Glomerular endothelial cell (primary cell): Measurements from ENCODE around the gene DCTN3. TPM values are rescaled to one million over a fixed set of nuclear protein-coding genes. Genes with fewer than 3 reads are reported as not detected.

Experiments used
- DNase-seq: peaks from one replicate; pipeline ENCODE4 v3.0.0-alpha.2; 2011; ENCODE audit warnings: low read depth, low spot score; ENCODE audit errors: extremely low read depth
- total RNA-seq: library from RNA; depleted of rRNA; stranded (reverse); fragments of >200 nt; gene quantifications from 2 replicates; pipeline ENCODE4 v1.2.3, GENCODE V29; 2015

The DCTN3 gene
- total RNA-seq, 1 donor from 2014 or later: 97.1 TPM

GRCh38 chr9:34624475-34625185, 4.3 kb upstream of the DCTN3 start:
- no peak for DNase-seq

DNA sequence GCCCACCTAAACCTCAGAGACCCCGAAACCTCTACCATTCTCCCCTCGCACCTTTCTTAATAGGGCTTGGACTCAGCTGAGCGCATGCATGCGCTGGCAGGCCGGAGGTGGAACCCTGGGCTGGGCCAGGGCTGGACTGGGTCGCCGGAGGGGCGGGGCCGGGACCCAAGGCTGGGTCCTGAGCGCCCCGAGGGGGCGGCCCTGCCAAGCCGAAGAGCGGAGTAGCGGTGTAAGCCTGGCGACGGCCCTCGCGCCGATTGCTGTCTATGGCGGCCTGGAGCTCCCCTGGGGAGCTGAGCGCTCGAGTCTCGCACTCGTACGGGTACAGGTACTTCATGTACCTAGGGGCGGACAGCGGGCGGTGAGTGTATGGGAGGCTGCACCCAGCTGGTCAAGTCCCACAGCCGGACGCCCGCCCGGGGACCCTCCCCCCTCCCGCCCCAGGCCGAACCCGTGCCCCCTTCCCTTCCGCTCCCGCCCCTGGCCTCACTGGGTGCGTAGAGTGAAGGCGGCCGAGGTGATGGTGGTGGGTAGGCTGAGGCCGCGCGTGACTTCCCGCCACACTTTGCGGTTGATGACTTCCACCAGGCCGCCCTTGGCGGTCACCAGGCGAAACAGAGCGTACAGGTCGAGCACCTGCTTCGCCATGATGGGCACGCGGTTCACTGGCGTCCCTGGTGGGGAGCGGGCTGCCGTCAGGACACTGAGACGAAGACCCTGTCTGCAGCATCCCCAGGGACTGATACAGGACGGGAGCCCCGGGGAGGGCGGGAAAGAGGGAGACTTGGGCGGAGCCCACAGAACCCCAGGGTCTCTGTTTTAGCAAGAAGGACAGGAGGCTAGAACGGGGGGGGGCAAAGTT, 3.3 kb upstream of the DCTN3 start:
- DNase-seq: no peak

DNA sequence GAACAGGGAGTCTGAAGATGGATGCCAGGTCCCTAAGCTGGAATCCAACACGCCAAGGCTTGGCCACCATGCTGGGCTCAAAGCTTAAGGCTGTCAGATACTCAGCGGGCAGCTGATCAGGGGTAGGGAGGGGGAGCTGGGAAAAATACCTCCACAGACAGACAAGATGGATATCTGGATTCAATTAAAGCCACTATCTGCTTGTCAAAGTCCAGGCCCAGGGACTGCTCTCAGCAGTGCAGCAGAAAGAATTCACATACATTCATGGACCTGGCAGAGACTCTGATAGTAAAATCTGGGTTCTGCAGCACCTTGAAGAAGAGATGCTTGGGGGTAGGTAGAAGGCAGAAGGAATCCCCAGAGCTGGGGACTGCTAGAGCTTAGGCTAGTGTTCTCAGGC, 5.2 kb downstream of the DCTN3 start:
- DNase-seq: no peak

GRCh38 chr9:34612788-34613390, 7.4 kb downstream of the DCTN3 start:
- DNase-seq: no peak

DNA sequence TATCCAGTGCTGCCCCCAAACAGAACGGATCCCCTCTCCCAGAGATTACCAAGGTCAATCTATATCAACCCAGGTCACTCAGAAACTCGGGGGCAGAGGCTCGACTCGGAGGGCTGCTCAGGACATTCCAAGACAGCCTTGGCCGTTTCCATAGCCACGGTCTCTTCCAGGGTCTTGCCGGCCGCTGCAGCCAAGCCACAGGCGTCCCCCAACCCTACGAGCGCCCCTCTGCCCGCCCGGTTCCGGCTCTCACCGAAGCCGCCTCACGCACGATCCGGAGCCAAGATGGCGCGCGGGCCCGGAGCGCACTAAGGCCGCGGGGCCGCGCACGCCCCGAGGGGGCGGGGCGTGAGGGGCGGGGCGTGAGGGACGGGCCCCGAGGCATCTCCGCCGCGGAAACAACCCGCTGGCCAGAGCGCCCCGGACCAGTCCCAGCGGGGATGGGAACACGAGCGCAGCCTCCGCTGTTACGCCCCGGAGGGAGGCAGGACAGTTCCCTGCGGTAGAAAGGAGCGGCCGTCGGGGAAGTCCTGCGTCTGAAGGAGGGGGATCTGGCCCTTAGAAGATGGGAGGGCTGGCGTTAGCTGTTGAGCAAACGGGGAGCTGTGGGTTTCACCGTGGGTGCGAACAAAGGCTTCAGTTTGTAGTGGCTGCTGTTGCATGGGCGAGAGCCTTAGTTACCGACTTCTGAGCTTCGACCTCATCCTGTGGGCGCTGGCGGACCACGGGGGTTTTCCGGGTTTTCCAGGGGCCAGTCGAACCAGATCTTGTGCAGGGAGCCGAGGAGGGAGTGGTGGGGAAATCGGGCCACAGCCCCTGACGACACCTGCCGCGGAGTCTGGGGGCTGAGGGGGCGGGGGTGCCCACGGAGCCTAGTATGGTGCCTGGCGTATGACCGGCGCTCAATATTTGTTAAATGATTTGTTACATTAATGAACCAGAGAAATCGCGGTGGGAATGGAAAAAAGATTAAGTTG, 8.2 kb downstream of the DCTN3 start, which contains the start of gene RPP25L:
Gene RPP25L (minus strand): TSS at position 287 of the 977 bp plus-strand sequence. CDS start 801 bp downstream, outside the sequence.
- no peak for DNase-seq

DNA sequence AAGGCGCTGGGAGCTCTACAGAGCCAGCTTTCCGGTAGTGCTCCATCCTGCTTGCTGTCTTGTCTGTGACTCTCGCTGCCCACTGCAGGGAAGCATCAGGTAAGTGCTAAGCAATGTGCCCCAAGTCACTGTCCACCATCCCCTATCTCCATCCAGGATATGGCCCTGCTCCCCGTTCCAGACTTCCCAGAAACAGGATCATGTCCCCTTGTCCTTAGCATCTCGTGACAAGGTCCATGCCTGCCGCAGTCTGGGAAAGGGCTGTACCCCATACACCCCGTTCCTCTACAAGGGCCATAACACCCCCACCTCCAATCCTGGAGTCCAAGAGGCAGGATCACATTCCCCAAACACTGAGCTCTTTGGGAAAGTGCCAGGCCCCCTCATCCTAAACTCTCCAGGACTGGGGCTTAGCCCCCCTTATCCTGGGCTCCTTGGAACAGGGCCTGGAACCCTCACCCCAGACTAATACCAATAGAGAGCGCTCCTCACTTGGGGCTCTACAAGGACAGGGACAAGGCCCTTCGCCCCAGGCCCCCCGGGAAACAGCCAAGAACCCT, 9.0 kb downstream of the DCTN3 start:
- no peak for DNase-seq

DNA sequence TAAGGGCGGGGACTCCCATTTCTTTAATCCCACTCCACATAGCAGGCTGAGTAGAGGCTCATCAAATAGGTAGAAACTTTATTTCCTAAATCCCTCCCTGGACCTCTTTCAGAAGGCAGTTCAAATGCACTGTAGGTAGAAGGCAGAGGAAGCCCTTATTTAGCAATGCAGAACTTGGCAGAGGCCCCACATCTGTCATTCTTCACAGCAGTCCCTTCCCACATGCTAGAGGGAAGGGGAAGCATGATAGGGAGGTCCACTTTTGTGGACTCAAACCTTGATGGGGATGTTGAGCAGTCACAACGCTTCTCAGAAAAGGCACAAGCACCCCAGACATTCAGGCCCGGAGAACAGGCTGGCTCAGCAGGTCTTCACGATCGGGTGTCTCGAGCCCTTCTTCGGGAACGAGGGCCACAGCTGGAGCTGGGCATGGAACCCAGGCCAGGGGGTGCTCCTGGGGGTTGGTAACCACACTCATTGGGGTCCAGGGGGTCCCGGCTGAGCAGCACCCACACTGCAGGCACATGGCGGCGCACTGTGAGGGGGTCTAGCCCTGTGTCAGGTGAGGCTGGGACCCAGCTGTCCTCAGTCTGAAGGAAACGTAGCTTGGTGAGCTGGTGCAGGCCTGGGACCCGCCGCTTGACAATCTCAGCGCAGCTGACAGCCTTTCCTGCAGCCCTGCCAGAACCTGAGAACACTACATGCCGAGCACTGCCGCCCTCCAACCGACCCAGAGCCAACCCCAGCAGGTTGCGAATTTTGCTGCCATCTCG, 9.7 kb downstream of the DCTN3 start:
- no peak for DNase-seq

GRCh38 chr9:34607331-34607730, 13.0 kb downstream of the DCTN3 start:
- no peak for DNase-seq

DNA sequence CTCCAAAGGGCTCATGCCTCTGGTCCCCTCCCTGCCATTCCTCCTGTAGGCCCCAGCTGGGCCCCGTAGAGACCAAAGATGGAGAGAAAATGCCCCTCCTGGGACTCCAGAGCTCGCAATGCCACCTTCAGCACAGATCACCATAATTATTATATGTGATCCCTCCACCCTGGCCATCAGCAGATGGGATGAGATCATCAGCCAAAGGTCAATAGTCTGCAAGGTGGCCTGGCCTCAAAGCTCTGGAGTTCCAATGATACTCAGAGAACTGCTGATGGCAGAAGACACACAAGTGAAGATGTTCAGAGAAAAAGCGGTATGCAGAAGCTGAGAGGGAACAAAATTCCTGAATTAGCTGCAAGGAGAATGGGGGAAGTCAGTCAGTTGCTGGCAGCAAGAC, 13.4 kb downstream of the DCTN3 start:
- no peak for DNase-seq

DNA sequence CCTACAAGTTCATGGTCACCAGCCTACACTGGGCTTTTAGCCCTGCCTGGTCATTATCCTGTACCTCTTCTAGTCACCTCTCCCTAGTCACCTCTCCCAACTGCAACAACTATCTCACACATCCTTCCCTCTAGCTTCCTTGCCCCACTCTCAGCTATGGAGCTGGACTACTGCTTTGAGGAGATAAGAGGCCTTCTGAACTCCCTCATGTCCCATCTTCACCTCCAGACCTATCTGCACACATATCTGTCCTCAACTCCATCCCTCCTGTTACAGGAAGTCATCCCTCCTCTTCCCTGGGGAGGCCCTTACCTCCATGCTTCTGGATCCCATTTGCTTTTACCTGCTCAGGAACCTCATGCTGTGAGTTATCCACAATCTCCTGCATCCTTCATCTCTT, 14.1 kb downstream of the DCTN3 start:
- no peak for DNase-seq

DNA sequence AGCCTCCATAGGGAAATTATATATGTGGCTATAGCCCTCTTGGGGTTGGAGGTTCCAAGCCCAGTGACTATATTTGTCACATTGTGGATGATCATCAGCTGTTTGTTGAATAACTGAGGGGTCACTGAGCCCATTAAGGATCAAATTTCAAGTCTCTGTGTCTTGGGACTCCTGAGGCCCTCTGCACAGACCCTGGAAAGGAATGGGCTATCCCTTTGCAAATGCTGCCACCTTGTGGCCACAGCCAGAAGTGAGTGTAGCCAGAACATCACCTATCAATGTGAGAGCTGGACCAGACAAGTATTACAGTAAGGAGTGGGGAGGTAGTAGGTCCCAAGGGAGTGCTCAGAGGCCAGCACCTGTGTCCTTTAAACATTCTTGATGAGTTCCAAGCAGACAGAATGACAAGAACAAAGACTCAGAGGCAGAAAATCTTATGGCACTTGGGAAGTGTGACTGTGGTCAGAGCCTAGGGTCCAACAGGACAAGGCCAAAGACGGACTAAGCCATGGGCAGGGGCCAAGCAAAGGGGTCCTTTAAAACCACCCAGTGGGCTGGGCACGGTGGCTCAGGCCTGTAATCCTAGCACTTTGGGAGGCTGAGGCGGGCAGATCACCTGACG, 16.6 kb downstream of the DCTN3 start:
- peak; percentile 31 for DNase-seq

GRCh38 chr9:34601937-34602573, 18.2 kb downstream of the DCTN3 start:
- no peak for DNase-seq

DNA sequence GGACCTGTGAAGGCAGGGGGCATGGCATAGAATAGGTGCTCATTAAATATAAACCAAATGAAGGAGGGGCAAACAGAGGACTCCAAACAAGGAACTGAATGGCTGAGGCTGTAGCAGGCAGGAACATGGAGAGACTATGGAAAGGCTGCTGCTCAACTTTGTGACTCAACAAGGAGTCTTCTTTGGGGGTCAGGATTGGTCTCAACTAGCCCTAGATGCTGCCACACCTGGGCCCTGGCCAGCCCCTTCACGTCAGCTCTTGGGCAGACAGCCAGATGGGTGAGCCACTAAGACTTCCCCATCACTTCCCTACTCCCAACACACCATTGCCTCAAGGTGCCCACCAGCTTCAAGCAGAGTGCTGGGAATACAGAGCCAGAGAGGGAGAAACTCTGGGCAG, 19.4 kb downstream of the DCTN3 start:
- no peak for DNase-seq

DNA sequence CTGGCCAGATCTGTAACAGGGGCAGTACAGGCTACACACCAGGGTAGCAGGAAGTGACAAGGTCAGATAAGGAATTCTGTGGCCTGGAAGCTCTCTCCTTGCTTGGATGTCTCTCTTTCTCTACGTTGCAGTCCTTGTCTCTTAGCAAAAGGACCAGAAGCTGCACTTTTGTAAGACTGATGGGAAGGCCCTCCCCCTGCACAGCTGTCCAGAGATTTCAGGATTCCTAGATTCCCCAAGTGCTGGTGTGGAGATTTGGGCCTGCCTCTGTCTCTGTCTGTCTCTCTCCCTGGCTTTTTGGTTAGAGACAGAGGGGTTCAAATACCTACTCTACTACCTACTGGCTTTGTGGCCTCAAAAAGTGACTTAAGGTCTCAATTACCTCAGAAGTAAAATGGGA, 20.7 kb downstream of the DCTN3 start:
- DNase-seq: no peak

DNA sequence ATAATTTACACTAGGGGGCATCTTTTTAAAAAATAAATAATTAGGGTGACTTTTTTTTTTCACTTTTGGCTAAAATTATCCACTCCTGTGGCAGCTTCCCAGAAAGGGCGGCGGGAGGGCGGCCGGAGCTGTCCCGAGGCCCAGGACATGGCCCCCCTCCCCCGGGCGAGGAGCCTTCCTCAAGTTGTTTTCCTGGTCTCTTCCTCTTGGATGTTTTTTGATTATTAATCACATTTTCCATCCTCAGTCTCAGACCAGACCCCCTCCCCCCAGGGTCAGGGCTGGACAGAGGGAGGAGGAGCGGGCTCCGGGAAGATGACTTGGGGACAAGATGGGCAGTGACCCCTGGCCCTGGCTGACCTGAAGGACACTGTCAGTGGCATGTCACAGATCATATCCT, 26.1 kb downstream of the DCTN3 start:
- DNase-seq: no peak

- no peak for DNase-seq
Measured at GRCh38 chr9:34592895-34593601, 27.2 kb downstream of the DCTN3 start.

DNA sequence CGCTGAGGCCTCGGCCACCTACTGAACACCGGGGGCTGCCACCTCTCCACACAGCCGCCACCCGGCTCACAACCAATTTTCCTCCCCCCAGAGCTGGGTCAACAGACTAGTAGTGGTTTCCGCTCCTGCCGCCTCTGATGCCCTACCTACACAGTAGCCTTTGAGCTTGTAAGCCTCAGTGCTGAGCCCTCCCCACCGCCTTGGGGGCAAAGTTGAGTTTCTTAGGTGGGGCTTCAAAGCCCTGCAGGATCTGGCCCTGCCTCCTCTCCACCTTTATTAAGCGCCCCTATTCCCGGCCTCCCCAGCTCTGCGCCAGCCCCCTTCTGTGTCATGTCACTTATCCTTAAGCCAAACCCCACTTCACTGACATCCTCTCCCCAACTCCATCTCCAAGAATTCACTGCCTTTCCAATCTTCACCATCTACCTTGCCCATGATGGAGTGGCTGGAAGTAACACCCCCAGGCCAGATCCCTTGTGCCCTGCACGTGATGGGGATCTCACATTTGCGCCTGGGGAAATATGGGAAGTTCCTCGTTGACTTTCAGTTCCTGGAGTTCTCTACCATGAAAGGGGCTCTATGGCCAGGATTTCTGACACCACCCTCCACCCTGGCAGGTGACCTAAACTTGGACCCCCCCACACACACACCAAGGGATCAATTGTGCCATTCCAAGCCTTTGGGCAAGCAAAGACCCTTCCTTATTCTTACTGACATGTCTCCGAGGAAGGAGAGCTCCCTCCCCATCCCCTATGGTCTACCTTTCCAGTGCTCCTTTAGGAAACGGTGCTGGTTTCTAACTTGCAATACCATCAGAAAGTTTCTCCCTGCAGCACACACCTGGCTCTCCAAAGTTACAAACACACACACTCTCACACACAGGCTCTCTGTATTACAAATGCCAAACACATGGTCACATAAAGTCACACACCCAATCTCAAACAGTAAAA, 28.1 kb downstream of the DCTN3 start:
- no peak for DNase-seq
